Measurements from ENCODE around the gene KCNC1.

Gene KCNC1

DNA sequence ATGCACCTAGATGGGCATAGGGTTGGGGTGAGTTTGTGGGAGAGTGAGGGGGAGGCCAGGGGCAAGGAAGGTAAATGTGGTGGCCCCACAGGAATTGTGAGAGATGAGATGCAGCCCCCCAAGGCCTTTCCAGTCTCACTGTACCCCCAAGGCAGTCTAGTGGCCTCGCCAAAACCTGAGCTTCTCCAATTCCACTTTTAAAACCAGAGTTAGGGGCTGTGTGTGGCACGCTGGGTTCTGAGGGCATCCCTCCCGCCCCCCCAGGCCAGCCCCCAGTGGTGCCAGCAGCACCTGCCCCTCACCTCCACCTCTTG is 40.4 kb downstream of the KCNC1 start:
- no peak for DNase-seq

DNA sequence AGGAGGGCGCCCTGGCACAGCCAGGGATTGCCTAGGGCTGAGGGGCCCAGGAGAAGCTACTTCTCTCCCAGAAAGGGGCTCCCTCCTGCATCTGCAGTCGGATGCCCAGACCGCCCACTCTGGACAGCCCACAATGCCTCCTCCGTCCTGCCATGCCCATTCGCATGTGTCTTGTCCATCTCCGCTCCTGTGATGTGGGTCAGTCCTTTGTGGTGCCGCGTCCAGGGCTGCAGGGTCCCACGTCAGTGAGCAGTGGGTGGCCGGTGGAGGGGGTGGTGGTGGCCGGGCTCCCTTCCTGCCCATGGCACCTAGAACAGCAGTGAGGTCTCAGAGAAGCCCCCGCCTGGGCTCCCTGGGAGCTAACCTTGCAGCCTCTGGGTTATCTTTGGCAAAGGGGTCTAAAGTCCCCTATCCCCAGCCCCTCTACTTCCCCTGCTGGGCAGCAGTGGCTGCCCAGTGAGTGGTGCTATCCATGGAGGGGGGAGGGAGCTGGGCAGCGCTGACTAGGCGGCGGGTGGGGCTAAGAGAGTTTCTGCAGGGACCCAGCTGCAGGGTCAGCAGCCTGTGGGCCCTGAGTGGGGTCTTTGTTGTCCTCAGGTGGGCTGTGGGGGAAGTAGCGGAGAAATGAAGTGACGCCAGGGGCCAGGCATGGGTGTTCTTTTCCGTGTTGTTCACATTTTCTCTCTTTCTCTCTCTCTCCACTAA is 41.1 kb downstream of the KCNC1 start:
- no peak for DNase-seq

DNA sequence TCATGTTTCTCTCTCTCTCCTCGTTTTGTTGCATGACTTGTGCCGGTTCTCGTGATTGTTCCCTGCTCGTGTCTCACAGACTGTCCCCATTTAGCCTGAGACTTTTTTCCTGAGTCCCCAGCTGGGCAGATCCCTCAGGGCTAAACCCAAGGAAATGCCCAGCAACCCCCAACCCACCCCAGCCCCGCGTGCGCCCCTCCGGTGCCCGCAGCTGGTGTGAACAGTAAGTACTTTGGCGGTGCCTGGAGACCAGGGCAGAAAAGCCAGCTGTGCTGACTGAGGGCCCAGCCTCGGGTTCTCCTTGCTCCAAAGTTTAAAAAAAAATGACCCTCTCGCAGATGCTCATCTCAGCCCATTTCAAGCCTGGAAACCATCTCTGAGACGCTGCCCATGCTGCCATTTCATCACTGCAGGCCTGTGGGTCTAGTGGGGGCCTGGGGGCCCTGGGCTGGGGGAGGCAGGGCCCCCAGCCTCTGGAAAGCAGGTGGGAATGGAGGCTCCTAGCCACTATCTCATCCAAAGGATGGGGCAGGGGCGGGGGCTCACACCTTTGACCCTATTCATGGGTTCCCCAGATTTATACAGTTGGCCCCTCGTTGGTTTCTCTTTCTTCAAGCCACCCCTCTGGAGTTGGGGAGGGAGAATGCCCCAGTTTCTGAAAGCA is 41.8 kb downstream of the KCNC1 start:
- DNase-seq: no peak

DNA sequence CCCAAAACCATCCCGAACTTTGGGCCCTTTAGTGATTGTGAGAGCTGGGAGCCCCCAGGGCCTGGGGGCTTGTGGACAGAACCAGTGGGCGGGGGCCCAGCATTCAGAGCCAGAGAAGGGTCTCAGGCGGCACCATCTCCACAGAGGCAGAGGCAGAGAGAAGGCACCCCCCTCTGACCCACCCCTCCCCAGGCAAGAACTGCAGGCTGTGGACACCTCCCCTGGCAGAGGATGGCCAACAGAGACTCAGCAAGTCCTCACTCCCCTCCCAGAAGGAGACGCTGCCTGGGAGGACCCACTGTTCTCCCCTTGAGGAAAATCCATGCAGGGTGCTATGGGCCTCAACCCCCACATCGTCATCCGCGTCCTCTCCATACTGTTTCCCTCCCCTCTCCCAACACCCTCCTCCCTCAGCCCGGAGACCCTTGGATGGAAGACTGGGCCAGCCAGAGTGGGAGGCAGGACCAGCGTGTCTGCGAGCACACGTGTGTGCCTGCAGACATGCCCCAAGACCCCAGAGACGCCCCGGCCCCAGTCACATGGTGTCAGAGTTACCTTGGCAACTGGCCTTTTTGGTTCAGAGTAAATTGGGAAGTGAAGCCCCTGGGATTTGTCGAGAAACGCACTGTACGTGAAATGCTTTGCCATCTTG is 42.6 kb downstream of the KCNC1 start:
- no peak for DNase-seq

DNA sequence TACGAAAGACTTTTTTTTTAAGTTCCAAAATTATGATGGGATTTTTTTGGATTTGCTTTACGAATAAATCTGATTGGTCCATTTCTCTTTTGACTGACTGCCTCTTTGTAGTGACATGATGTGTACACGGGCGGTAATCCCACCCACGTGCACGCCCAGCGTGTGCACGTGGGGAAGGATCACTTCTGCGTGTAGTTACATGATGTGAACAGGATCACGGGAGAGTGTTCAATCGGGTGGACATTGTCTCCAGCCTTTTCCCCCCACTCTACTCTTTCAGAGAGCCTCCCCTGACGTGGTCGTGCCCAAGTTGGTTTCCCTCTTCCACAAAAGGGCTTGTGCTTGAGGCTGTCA is 43.1 kb downstream of the KCNC1 start:
- no peak for DNase-seq

DNA sequence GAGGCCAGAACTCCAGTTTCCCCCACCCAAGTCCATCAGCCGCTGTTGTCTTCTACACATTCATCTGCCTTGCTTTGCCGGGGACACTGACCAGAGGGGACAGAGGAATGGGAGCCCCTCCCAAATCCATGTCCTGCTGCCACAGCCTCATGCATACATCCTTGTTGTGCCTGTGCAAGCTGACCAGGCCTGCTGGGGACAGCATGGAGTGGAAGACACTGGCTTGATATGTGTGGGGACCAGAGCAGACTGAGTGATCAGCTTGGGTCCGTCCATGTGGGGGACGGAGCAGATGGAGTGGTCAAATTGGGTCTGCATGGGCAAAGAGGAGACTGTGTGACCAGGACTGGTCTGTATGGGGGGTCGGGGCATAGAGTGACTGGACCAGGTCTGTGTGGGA is 43.8 kb downstream of the KCNC1 start:
- DNase-seq: no peak

DNA sequence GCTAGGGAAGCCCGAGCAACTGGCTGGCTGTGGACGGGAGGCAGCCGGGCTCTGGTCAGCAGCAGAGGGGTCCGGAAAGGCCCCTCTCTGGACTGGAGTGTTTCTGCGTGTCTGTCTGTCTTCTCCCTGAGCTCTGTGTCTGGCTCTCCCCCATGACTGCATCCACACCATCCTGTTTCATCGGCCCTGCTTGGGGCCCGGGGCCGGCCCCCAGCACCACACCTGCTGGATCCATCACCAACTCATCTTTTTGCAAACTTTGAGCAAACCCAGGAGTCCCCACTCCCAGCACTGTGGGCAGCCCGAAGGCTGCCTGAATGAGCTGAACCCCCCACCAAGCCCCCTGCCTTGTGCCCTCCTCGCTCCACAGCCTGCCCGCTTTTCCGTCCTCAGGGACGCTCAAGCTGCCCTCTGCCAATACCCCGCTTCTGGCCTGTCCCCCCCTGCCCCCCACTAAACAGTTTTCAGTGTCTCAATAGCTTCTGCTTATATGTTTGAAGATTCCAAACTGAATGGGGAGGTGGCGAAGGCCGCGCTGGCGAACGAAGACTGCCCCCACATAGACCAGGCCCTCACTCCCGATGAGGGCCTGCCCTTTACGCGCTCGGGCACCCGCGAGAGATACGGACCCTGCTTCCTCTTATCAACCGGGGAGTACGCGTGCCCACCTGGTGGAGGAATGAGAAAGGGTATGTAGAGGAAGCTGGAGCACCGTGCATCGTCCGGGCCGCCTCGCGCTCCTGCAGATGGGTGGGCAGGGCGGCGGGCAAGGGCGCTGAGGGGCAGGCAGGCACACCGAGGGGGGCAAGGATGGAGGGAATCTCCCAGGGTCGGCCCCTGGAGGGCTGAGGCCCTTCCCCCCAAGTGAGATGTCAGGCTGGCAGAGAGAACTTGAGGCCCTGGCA is 44.6 kb downstream of the KCNC1 start:
- no peak for DNase-seq

DNA sequence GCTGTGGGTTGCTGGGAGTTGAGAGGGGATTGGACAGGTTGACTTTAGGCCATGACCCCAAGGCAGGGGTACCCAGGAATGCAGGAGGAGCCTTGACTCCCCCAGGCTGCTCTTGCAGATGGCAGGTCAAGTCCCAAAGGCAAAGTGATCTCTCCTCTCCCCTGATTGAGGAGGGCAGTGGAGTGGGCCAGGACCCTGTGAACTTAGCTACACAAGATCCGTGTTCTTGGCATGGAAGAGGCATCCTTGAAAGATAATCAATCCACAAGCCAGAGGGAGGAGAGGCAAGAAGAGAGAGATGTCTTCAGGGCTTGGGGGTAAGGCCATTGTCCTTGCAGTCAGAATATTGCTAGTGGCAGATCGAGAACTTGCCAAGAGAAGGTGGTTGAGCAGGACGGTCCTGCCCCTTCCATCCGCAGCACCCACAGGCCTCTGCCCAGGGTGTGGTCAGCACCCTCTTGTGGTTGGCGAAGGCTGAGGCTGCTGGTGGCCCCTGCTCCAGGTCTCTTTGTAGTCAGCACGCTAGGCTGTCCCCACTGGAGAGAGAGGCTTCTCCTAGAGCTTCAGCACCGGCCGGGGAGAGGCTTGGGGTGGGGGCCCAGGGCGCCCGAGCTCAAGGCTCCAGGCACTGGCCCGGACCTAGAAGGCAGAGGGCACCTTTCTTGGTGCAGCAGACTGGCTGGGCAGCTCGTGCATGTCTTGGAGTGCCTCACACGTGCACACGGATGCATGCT is 45.4 kb downstream of the KCNC1 start:
- no peak for DNase-seq

DNA sequence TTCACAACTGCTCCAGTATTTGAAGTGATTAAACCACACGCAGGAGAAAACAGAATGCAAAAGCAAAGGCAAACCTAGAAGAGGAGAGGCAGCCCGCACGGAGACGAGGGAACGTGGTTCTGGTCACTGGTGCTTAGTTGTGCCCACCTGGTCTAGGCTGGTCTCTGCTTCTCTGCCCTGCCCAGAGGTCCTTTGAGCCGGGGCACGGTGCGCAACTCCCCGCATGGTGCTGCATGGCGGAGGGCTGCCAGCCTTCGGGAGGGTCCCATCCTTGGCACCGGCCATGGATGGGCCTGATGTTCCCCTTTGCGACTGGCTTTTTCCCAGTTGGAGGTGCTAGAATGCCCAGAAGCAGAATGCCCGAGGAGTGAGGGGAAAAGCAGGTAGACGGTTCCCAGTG is 46.1 kb downstream of the KCNC1 start:
- no peak for DNase-seq

DNA sequence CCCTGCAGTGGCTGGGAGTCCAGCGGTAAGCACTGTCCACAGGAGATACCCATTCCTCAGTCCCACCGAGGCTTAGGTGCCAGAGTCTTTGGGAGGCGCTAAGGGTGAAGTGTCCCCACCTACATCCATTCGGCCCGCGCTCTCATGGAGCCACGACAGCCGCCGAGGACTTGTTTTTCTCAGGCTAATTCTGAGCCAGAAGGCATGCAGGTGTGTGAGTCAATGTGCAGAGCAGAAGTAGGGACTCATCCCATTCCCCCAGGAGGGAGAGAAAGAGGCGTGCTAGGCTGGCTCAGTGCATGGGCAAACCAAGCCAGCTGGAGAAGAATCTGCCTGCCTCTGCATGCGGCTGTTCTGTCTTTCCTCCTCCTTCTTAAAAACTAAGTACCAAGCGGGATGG is 46.6 kb downstream of the KCNC1 start:
- no peak for DNase-seq

DNA sequence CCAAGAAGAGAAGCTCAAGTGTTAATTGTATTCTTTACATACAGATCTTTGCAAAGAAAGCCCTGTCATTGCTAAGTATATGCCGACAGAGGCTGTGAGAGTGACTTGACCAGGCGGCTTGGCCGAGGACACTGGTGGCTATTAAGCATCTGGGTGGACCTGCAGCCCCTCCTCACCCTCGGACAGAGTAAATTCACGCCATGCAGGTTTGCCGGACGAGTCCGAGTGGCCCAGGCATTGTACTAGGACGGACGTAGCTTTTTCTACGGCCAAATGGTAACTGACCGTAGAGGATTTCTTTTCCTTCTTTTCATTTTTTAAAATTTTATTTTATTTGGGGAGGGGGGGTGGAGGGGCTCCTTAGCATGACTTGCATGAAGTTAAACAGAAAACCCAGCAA is 47.0 kb downstream of the KCNC1 start:
- no peak for DNase-seq

DNA sequence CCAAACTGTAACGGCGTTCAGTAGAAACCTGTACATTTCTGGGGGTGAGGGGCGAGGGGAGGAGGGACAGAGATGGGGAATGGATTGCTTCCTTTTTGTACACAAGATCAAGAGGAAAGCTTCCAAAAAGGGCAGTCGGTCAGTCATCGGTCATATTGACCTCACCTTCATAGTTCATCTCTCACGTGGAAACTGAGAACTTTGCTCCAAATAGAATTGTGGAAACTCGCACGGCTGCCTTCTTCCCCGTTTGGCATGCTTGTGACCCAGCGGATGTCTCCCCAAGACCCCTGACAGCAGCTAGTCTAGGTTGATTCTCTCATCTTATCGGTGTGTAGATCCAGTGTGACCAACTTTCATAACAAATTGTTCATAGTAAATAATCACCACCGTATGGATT is 47.6 kb downstream of the KCNC1 start:
- DNase-seq: no peak

DNA sequence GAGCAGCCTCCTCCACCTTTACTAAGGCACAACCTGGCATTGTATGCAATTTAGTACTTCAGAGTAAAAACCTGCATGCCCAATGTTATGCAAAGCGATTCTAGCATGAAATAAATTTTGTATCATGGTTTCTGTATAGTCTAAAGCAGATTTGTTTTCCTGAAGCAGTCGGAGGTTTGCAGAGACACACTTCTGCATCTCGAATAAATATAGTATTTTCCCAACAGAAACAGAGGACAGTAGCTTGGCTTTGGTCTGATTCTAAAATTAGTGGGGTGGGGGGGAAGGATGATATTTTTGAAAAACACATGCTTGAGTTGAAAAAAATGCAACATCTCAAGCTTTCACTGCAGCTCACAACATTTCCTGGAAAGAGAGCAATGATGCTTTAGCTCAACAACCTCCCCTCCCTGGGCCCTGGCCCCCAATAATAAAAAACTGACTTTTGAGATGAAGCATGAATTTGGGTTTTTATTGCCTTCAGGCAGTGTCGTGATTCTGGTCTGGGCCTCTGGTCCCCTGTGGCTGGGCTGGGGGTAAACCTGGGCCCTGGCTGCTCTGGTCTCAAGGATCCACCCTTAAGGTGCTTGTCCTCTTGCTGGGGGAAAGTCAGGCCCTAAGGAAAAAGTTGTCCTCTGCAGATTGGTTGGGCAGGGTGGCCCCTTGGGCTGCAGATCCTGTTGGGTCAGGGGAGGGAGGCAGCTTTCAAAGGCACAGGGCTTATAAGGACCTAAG is 48.2 kb downstream of the KCNC1 start:
- DNase-seq: no peak

DNA sequence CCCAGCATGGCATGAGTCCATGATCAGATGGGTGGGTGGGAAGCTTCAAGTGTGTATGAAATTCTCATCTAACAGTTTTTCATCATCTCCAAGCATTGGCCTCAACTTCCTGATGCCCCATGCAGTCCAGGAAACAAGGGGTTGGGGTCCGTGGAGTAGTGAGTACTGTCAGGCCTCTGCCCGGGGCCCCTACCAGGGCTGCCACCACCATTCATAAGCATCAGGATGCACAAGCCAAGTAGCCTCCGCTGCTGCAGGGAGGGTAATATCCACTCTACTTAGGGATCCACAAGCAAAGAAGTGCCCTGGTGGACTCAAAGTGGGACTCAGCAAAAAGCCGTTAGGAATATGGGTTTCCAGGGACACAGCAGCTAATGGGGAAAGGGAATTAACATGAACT is 49.3 kb downstream of the KCNC1 start:
- DNase-seq: no peak

DNA sequence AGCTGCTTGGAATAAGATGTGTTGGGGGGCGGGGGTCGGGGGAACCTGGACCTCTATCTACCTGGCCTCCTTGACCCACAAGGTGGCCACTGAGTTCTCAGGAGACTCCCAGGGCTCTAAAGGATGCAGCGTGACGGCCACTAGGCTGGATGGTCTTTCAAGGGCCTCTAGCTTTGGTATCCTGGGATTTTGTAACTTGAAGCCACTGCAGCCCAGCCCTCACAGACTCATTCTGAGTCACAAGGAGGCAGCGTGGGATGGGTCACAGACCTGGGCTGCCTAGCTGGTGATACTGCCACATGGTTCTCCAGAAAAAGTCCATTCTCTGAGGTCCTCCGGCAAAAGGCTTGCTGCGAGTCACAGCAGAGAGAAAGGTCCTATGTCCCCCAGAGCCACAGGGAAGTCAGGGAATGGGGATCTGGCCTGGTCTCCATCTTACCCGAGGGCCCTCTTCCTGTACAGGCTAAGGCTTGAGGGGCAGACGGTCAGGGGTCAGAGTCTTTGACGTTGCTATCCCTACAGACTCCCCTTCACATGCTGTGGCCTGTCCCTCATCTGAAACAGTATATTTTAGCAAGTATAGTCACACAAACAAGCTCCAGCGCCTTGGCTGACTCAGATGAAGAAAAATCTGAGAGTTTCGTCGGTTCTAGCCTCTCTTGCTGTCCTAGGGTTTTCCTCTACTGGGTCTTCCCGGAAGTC is 52.4 kb downstream of the KCNC1 start:
- no peak for DNase-seq

DNA sequence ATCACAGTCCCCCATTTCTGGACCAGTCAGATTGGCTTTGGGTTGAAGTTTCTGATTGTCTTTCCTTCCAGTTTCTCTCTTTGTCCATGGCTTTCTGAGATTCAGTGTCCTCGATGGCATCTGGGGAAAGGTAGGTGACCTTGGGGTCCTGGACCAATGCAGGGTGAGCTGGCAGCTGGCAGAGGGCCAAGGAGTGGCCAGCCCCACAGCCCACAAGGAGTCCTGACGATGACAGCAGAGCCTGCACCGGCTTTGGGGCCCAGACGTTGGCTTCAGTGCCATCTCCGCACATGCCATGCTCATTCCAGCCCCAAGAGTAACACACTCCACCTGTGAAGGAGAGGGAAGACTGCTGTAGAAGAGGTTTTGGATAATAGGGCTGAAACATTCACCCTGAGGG is 53.5 kb downstream of the KCNC1 start:
- DNase-seq: no peak

DNA sequence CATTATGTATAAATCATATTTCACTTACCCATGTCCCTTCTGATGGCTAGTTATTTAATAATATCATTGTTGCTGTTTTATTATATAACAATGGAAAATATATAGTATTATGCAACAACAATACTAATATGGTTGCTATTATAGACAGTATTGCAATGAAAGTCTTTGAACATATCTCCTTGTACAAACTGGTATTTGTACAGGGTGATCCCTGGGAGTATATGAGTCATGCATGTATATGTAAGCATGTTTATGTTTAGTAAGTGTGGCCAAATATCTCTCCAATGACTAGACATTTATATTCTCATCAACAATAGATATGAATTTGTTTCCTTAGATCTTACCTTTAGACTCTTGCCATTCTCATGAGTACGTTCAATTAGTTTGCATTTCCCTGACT is 55.9 kb downstream of the KCNC1 start:
- DNase-seq: no peak

DNA sequence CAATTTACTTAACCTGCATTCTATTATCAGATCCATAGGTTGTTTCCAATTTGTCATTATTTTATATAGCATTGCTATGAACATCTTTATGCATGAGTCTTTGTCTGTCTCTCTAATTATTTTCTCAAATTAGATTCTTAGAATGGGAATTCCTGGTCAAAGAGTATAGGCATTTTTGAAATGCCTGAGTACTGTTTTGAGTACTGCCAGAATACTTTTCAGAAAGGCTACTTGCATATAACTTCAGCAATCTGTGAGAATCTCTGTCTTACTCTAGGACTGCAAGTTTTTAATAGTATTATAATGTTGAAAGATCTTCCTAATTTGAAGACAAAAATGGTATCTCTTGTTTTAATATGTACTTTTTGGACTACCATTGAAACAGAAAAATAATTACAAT is 56.6 kb downstream of the KCNC1 start:
- DNase-seq: no peak

DNA sequence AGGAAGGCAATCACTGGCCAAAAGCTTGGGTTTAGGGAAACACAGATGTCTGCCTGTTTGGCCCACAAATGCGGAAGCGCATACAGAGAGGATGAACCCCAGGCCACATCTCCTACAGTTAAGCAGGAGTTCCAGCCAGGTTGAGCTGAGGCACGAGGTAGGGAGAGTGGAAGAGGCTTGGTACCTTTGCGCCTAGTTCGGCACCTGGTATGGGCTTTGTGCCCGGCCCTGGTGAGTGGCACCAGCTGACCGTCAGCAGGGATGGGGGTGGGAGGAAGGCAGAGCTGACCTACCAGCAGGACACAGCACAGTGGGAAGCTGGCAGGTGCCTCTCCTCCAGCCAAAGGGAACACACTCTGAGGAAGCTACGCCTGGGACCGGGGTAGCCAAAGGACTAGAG is 57.6 kb downstream of the KCNC1 start:
- DNase-seq: no peak

DNA sequence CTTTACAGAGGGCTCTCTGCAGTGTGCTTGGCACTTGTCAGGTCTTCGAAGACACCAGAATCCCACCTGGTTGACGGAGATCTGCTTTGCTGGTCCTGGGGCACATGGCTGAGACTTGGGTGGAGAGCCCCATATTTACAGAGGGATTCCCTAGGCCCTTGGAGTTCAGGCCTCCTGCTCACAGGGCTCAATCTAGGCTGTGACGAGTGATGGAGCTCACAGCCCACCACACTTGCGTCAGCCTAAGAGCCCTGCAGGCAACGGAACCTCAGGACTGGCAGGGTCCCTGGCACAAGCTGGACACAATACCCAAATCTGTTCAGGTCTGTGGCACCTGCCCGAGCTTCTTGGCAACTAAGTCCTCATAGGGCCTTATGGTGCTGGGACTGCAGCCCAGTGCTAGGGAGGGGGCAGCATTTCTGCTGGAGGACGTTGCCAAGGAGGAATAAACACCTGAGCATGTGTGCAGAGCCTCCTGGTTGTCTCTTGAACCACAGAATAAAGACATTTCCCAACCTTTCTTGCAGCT is 59.1 kb downstream of the KCNC1 start:
- DNase-seq: no peak

DNA sequence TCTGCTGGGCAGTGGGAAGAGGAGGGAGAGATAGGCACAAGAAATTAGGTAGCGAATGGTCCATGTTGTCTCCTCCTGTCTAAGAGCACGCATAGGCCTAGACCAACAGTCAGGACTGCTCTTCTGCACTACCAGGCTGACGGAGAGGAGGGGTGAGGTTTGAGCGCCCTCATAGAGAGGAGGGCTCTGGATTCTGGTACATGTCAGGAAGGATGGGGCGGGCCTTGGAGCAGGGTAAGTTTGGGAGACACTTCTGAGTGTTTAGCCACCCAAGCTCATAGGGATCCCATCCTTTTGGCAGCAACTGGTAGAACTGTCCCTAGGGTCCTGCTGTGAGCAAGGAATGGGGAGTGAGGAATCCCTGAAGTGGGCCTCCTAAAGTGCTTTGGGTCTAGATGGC is 60.4 kb downstream of the KCNC1 start:
- no peak for DNase-seq
